Smooth muscle cell of trachea (primary cell): ENCODE results near the gene NIT2. TPM values are rescaled to one million over a fixed set of nuclear protein-coding genes. Genes with fewer than 3 reads are reported as not detected.

Source experiments
- total RNA-seq: library from RNA; depleted of rRNA; stranded (reverse); fragments of >200 nt; gene quantifications from 2 replicates; pipeline ENCODE4 v1.2.1, GENCODE V29; 2014

The NIT2 gene
- 14.1 and 20.9 TPM in 2 replicates for total RNA-seq

GRCh38 chr3:100334488-100335351 lies at the start of gene NIT2:
Gene NIT2 (plus strand): TSS chr3:100334757. CDS start chr3:100334792, 35 bp downstream.

GRCh38 chr3:100400780-100401673 lies 66.5 kb downstream of the NIT2 start, which contains the start of the genes LNP1 and TOMM70:
Gene LNP1 (plus strand): TSS chr3:100401539. CDS start chr3:100429730, 28,191 bp downstream.
Gene TOMM70 (minus strand): TSS chr3:100401089. CDS start chr3:100400949, 140 bp downstream.

Other genes starting within 250 kb of the NIT2 start
- gene FILIP1L, start 220.3 kb upstream of the NIT2 start, total RNA-seq, result 19.5 and 26.5 TPM in 2 replicates
- 84.5 and 117 TPM in 2 replicates for gene TBC1D23, start 73.8 kb upstream of the NIT2 start, total RNA-seq
- gene TOMM70, start 66.3 kb downstream of the NIT2 start, total RNA-seq, result 58.9 and 69.7 TPM in 2 replicates
- 5.0 and 6.8 TPM in 2 replicates for gene LNP1, start 66.8 kb downstream of the NIT2 start, total RNA-seq
- 29.2 and 50.8 TPM in 2 replicates for gene TMEM45A, start 157.9 kb downstream of the NIT2 start, total RNA-seq